H1 (cell line): ENCODE measurements around the gene CDC42BPB. TPM values are rescaled to one million over a fixed set of nuclear protein-coding genes. Genes with fewer than 3 reads are reported as not detected.

Experiments
- CTCF ChIA-PET: fragments of 300-600 bp; sonication (Branson Sonifier 250); formaldehyde crosslinking; loops from one replicate; lab custom pipeline; 2021; ENCODE audit not compliant: partially characterized antibody; lab: Charles Lee
- POLR2A ChIA-PET: fragments of 300-600 bp; sonication (Branson Sonifier 250); formaldehyde crosslinking; loops from one replicate; lab custom pipeline; 2021; ENCODE audit warnings: inconsistent platforms; ENCODE audit not compliant: partially characterized antibody; lab: Charles Lee
- DNase-seq, 2 experiments: peaks; one replicate each; pipeline versions ENCODE4 v3.0.0 to v3.0.0-alpha.2; 2010 to 2022; ENCODE audit warnings: low spot score in 2 of 2, low read depth in 1 of 2, mixed read lengths in 1 of 2
- FAIRE-seq: peaks from 2 replicates; lab custom pipeline; 2011; peaks lifted over from hg19 to GRCh38; lab: Jason Lieb, UNC
- H2AFZ ChIP-seq: 2 replicates; pipeline ENCODE4 v1.8.1; 2012; ENCODE audit warnings: low read length, inconsistent platforms
- H2AK5ac ChIP-seq: 2 replicates; pipeline ENCODE4 v1.6.1; 2013; ENCODE audit warnings: low read depth, low read length
- H2BK120ac ChIP-seq: replicated peaks from 2 replicates; pipeline ENCODE3; 2013; ENCODE audit warnings: low read depth, low read length, inconsistent platforms
- H2BK12ac ChIP-seq: 2 replicates; pipeline ENCODE4 v1.6.1; 2013; ENCODE audit warnings: low read depth, low read length
- H2BK15ac ChIP-seq: 2 replicates; pipeline ENCODE4 v1.6.1; 2013; ENCODE audit warnings: low read length
- H2BK20ac ChIP-seq: 2 replicates; pipeline ENCODE4 v1.6.1; 2013; ENCODE audit warnings: low read length
- H2BK5ac ChIP-seq: 2 replicates; pipeline ENCODE4 v1.6.1; 2013; ENCODE audit warnings: low read depth, low read length
- H3K14ac ChIP-seq: 2 replicates; pipeline ENCODE4 v1.6.1; 2013; ENCODE audit warnings: inconsistent platforms; ENCODE audit not compliant: insufficient read length
- H3K18ac ChIP-seq: 2 replicates; pipeline ENCODE4 v1.6.1; 2013; ENCODE audit warnings: low read length; ENCODE audit errors: extremely low read depth
- H3K23ac ChIP-seq: 2 replicates; pipeline ENCODE4 v1.6.1; 2013; ENCODE audit warnings: inconsistent platforms; ENCODE audit not compliant: insufficient read length
- H3K23me2 ChIP-seq: 2 replicates; pipeline ENCODE4 v1.6.1; 2013; ENCODE audit warnings: low read depth, low read length
- H3K27ac ChIP-seq: 2 replicates; pipeline ENCODE4 v1.6.1; 2011; ENCODE audit warnings: low read depth, low read length, inconsistent platforms
- H3K27me3 ChIP-seq, 4 experiments: replicated peaks in 1 of 4; 1 replicate in 1 of 4; 2 replicates in 3 of 4; pipeline versions ENCODE4 v1.6.1 to v1.8.1; 2011 to 2013; ENCODE audit warnings: low read length in 3 of 4, mild to moderate bottlenecking in 3 of 4, inconsistent platforms in 2 of 4, mixed read lengths in 2 of 4, moderate library complexity in 1 of 4; ENCODE audit not compliant: control insufficient read depth in 3 of 4, insufficient read depth in 3 of 4; ENCODE audit errors: extremely low read depth in 1 of 4
- H3K36me3 ChIP-seq, 4 experiments: 2 replicates each; pipeline versions ENCODE4 v1.6.1 to v1.8.1; 2011 to 2013; ENCODE audit warnings: mild to moderate bottlenecking in 4 of 4, low read length in 3 of 4, moderate library complexity in 2 of 4, control low read depth in 1 of 4, inconsistent platforms in 1 of 4; ENCODE audit not compliant: insufficient read depth in 4 of 4, control insufficient read depth in 2 of 4
- H3K4ac ChIP-seq: replicated peaks from 2 replicates; pipeline ENCODE3; 2013; ENCODE audit warnings: low read length, low read depth, mixed read lengths, inconsistent platforms; ENCODE audit not compliant: insufficient read length
- H3K4me1 ChIP-seq, 4 experiments: replicated peaks in 1 of 4; 1 replicate in 1 of 4; 2 replicates in 3 of 4; pipeline versions ENCODE4 v1.6.1 to v1.8.1; 2011 to 2013; ENCODE audit warnings: low read length in 3 of 4, inconsistent platforms in 2 of 4, mixed read lengths in 1 of 4; ENCODE audit not compliant: insufficient read depth in 4 of 4, control insufficient read depth in 3 of 4
- H3K4me2 ChIP-seq, 2 experiments: 2 replicates each; pipeline versions ENCODE4 v1.6.1 to v1.8.1; 2011 to 2013; ENCODE audit warnings: low read depth in 2 of 2, low read length in 2 of 2, control low read depth in 1 of 2, inconsistent platforms in 1 of 2, mild to moderate bottlenecking in 1 of 2; ENCODE audit not compliant: insufficient read depth in 1 of 2
- H3K4me3 ChIP-seq, 4 experiments: fragments of 200-600, 300-600 bp in 1 of 4; sonication (generic), shearing (Covaris generic), sonication (Bioruptor Twin) in 1 of 4; 2 replicates each; pipeline versions ENCODE4 v1.5.1 to v1.8.1; 2011 to 2016; ENCODE audit warnings: low read length in 4 of 4, low read depth in 3 of 4, control low read depth in 2 of 4, inconsistent platforms in 2 of 4, mild to moderate bottlenecking in 2 of 4, mixed read lengths in 1 of 4, moderate library complexity in 1 of 4; ENCODE audit not compliant: insufficient read depth in 2 of 4; ENCODE audit errors: extremely low read depth in 1 of 4
- H3K56ac ChIP-seq: replicated peaks from 2 replicates; pipeline ENCODE3; 2013; ENCODE audit warnings: low read depth, mild to moderate bottlenecking, mixed read lengths, low read length, inconsistent platforms; ENCODE audit not compliant: insufficient read length
- H3K79me1 ChIP-seq: 2 replicates; pipeline ENCODE4 v1.6.1; 2013; ENCODE audit warnings: low read depth, low read length, control low read depth
- H3K79me2 ChIP-seq, 2 experiments: 2 replicates each; pipeline versions ENCODE4 v1.6.1 to v1.8.1; 2012 to 2013; ENCODE audit warnings: low read length in 2 of 2, mild to moderate bottlenecking in 2 of 2, inconsistent platforms in 1 of 2; ENCODE audit not compliant: insufficient read depth in 2 of 2, control insufficient read depth in 1 of 2
- H3K9ac ChIP-seq, 4 experiments: replicated peaks in 1 of 4; 1 replicate in 1 of 4; 2 replicates in 3 of 4; pipeline versions ENCODE4 v1.6.1 to v1.8.1; 2011 to 2013; ENCODE audit warnings: low read depth in 3 of 4, low read length in 3 of 4, control low read depth in 2 of 4, mild to moderate bottlenecking in 2 of 4, moderate library complexity in 2 of 4, inconsistent platforms in 1 of 4; ENCODE audit errors: extremely low read depth in 1 of 4
- H3K9me3 ChIP-seq, 2 experiments: 2 replicates each; pipeline versions ENCODE4 v1.6.1 to v1.8.1; 2012 to 2013; ENCODE audit warnings: mild to moderate bottlenecking in 2 of 2, moderate library complexity in 2 of 2, control low read depth in 1 of 2, inconsistent platforms in 1 of 2, low read depth in 1 of 2, low read length in 1 of 2, mixed read lengths in 1 of 2; ENCODE audit not compliant: insufficient read depth in 2 of 2
- H4K20me1 ChIP-seq, 2 experiments: replicated peaks in 1 of 2; 2 replicates each; pipeline versions ENCODE3 to v1.8.1; 2011 to 2013; ENCODE audit warnings: inconsistent platforms in 2 of 2, low read length in 2 of 2, mild to moderate bottlenecking in 1 of 2; ENCODE audit not compliant: insufficient read depth in 2 of 2, control insufficient read depth in 1 of 2
- H4K5ac ChIP-seq: 2 replicates; pipeline ENCODE4 v1.6.1; 2013; ENCODE audit warnings: low read length, low read depth, mixed read lengths, inconsistent platforms; ENCODE audit not compliant: insufficient read length
- H4K8ac ChIP-seq: 2 replicates; pipeline ENCODE4 v1.8.0; 2013; ENCODE audit warnings: mild to moderate bottlenecking, moderate library complexity, low read length, inconsistent platforms; ENCODE audit not compliant: insufficient read depth; ENCODE audit errors: extremely low read depth
- H4K91ac ChIP-seq: replicated peaks from 2 replicates; pipeline ENCODE3; 2013; ENCODE audit warnings: low read length, mixed read lengths, inconsistent platforms; ENCODE audit not compliant: insufficient read length
- WGBS, 2 experiments: shearing (Covaris generic) in 1 of 2; methylation state at CpG; one replicate each; pipeline versions ENCODE4 v1.1.6 to v1.1.7; 2013 to 2015; ENCODE audit warnings: low lambda C conversion rate in 2 of 2, mixed read lengths in 2 of 2, inconsistent platforms in 1 of 2, low coverage in 1 of 2, missing lambda C conversion rate in 1 of 2; ENCODE audit not compliant: insufficient replicate concordance in 2 of 2, insufficient coverage in 1 of 2, insufficient read length in 1 of 2; ENCODE audit errors: extremely low coverage in 1 of 2, missing lambda C conversion rate in 1 of 2; 5-methylcytosine and 5-hydroxymethylcytosine counted together
- polyA plus RNA-seq, 7 experiments: library from polyadenylated mRNA; depleted of rRNA in 3 of 7; stranded (reverse) in 5 of 7; unstranded in 2 of 7; fragments of >200 nt in 5 of 7; fragments of 200-250 nt in 2 of 7; gene quantifications; 1 replicate in 5 of 7; 2 replicates in 1 of 7; 4 replicates in 1 of 7; pipeline versions ENCODE4 v1.2.1 to v1.2.3, GENCODE V29; 2011 to 2013; ENCODE audit warnings: missing spikeins in 2 of 7, mixed read lengths in 2 of 7
- total RNA-seq: library from RNA; stranded (reverse); fragmentation: NEBNext Ultra II Directional; extraction: Animal tissue kit (Norgen Biotek cat#: 25700); gene quantifications from 2 replicates; pipeline ENCODE4 v1.2.1, GENCODE V29; 2021
- TF ChIP-seq, protein P1 (sequence below), 3 experiments: IDR thresholded peaks; 1 replicate in 2 of 3; 2 replicates in 1 of 3; pipeline versions ENCODE4 v1.5.1 to v1.6.1; 2011; ENCODE audit warnings: low read length in 3 of 3, mild to moderate bottlenecking in 3 of 3, inconsistent platforms in 2 of 3, low read depth in 1 of 3, moderate library complexity in 1 of 3; ENCODE audit not compliant: insufficient read depth in 1 of 3; ENCODE audit errors: control extremely low read depth in 1 of 3

The CDC42BPB gene
- total and polyA plus RNA-seq, 2 of the 8 experiments (the other 6 are each of a cell fraction or from before 2014, with no cell fraction given): 51.2 to 88.2 TPM

DNA sequence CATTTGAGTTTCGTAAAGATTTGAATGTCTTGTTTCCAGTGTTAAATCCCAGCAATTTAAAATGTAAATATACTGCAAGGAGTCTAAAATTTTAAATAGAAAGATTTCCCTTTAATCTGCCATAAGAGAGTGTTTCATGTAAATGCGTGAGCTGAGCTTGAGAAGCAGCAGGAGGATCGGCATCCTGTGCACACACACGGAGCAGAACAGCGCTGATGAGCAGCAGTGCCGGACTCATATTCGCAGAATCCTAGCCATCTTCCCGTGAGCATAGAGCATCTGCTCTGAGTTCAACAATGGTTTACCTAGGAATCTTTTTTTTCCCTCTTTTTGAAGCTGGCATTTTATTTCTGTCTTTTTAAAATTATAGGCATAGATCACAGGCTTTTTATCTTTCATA, 164.7 kb downstream of the CDC42BPB start:
- no peak overlapping the region for H2BK12ac ChIP-seq
- no peak overlapping the region for H3K27ac ChIP-seq
- no peak overlapping the region for H2BK5ac ChIP-seq
- H3K9ac ChIP-seq: no peak overlapping the region
- H4K8ac ChIP-seq: no peak overlapping the region
- WGBS, 2 experiments: 93% methylated on average over 8 of the region's 8 CpGs; no CpG with 5 or more reads in 1 of the 2 experiments
- H2AFZ ChIP-seq: no peak overlapping the region
- no peaks in the 10 kb centered on the region for H3K79me2 ChIP-seq
- H3K14ac ChIP-seq: no peak overlapping the region
- no peak overlapping the region for H2BK15ac ChIP-seq
- no peak overlapping the region for H4K5ac ChIP-seq
- H3K27me3 ChIP-seq: no peaks in the 10 kb centered on the region
- DNase-seq (no peak), FAIRE-seq (no peak)
- H3K23ac ChIP-seq: no peak overlapping the region
- H2AK5ac ChIP-seq: no peak overlapping the region
- 0 out of 7 replicates have a peak, but pooled peaks cover 0 to 4% (median 0%) of the 10 kb centered on the region in 4 experiments for H3K4me1 ChIP-seq
- no peak overlapping the region for H2BK20ac ChIP-seq
- POLR2A ChIA-PET: no interaction called here
- no peak overlapping the region for H3K4me2 ChIP-seq
- H4K91ac ChIP-seq: no peak overlapping the region
- H3K18ac ChIP-seq: no peak overlapping the region
- CTCF ChIA-PET: interaction anchor here (0.7 to 1.2 kb wide), 4 partner anchors 9 to 97 kb away, joined by 3 to 5 read pairs (median 4); no protein-coding TSS in a partner anchor
- H3K4ac ChIP-seq: no peak overlapping the region
- no peak overlapping the region for H3K56ac ChIP-seq
- no peak overlapping the region for H3K4me3 ChIP-seq
- H3K79me1 ChIP-seq: no peaks in the 10 kb centered on the region
- H4K20me1 ChIP-seq: peaks cover 0 to 2% of the 10 kb centered on the region in 2 experiments
- H3K9me3 ChIP-seq: no peaks in the 10 kb centered on the region
- H3K36me3 ChIP-seq: no peaks in the 10 kb centered on the region
- TF ChIP-seq, protein P1, sequence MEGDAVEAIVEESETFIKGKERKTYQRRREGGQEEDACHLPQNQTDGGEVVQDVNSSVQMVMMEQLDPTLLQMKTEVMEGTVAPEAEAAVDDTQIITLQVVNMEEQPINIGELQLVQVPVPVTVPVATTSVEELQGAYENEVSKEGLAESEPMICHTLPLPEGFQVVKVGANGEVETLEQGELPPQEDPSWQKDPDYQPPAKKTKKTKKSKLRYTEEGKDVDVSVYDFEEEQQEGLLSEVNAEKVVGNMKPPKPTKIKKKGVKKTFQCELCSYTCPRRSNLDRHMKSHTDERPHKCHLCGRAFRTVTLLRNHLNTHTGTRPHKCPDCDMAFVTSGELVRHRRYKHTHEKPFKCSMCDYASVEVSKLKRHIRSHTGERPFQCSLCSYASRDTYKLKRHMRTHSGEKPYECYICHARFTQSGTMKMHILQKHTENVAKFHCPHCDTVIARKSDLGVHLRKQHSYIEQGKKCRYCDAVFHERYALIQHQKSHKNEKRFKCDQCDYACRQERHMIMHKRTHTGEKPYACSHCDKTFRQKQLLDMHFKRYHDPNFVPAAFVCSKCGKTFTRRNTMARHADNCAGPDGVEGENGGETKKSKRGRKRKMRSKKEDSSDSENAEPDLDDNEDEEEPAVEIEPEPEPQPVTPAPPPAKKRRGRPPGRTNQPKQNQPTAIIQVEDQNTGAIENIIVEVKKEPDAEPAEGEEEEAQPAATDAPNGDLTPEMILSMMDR (IDR thresholded peaks at IDR 0.05; ENCODE audit: control extremely low read depth in 1 of 3, insufficient read depth in 1 of 3, low read depth in 1 of 3, low read length in 3 of 3): no peak
- TF ChIP-seq, all 59 proteins: peak for 0
- Histone ChIP-seq H2BK120ac (no peak overlapping the region), H3K23me2 (no peaks in the 10 kb centered on the region)
